BLaER1 (cell line): Measurements from ENCODE around the gene RGS14.

ENCODE experiments used
- H3K27ac ChIP-seq: shearing (Covaris generic); formaldehyde crosslinking; 2 replicates; pipeline ENCODE4 v1.8.1; 2022
- H3K27me3 ChIP-seq: shearing (Covaris generic); formaldehyde crosslinking; 2 replicates; pipeline ENCODE4 v1.8.1; 2022
- H3K36me3 ChIP-seq: shearing (Covaris generic); formaldehyde crosslinking; 2 replicates; pipeline ENCODE4 v1.8.1; 2022
- H3K4me1 ChIP-seq: shearing (Covaris generic); formaldehyde crosslinking; 2 replicates; pipeline ENCODE4 v1.8.1; 2022
- H3K4me2 ChIP-seq: shearing (Covaris generic); formaldehyde crosslinking; 2 replicates; pipeline ENCODE4 v1.8.1; 2022
- H3K4me3 ChIP-seq: shearing (Covaris generic); formaldehyde crosslinking; 2 replicates; pipeline ENCODE4 v1.8.1; 2022
- H3K9ac ChIP-seq: shearing (Covaris generic); formaldehyde crosslinking; 2 replicates; pipeline ENCODE4 v1.8.1; 2022
- H3K9me3 ChIP-seq: shearing (Covaris generic); formaldehyde crosslinking; 2 replicates; pipeline ENCODE4 v1.8.1; 2022
- H4K20me1 ChIP-seq: shearing (Covaris generic); formaldehyde crosslinking; 2 replicates; pipeline ENCODE4 v1.8.1; 2022
- Cebpa-rat ChIP-seq: shearing (Covaris generic); IDR thresholded peaks from 2 replicates; pipeline ENCODE4 v1.8.1; 2022

RGS14 gene

GRCh38 chr5:177325868-177326381 lies 31.8 kb upstream of the RGS14 start:
- no peaks in the 10 kb centered on the region for H3K27me3 ChIP-seq
- no peak overlapping the region for H3K9ac ChIP-seq
- no peak for TF ChIP-seq Cebpa-rat
- H3K9me3 ChIP-seq, result no peaks in the 10 kb centered on the region
- no peak overlapping the region for H3K4me2 ChIP-seq
- H3K4me3 ChIP-seq, result no peak overlapping the region
- peaks cover under 1% of the 10 kb centered on the region; the same call in 1 of the 2 replicates for H4K20me1 ChIP-seq
- peaks cover 35% of the 10 kb centered on the region for H3K36me3 ChIP-seq
- peaks cover 81% of the 10 kb centered on the region for H3K4me1 ChIP-seq
- H3K27ac ChIP-seq, result no peak overlapping the region

DNA sequence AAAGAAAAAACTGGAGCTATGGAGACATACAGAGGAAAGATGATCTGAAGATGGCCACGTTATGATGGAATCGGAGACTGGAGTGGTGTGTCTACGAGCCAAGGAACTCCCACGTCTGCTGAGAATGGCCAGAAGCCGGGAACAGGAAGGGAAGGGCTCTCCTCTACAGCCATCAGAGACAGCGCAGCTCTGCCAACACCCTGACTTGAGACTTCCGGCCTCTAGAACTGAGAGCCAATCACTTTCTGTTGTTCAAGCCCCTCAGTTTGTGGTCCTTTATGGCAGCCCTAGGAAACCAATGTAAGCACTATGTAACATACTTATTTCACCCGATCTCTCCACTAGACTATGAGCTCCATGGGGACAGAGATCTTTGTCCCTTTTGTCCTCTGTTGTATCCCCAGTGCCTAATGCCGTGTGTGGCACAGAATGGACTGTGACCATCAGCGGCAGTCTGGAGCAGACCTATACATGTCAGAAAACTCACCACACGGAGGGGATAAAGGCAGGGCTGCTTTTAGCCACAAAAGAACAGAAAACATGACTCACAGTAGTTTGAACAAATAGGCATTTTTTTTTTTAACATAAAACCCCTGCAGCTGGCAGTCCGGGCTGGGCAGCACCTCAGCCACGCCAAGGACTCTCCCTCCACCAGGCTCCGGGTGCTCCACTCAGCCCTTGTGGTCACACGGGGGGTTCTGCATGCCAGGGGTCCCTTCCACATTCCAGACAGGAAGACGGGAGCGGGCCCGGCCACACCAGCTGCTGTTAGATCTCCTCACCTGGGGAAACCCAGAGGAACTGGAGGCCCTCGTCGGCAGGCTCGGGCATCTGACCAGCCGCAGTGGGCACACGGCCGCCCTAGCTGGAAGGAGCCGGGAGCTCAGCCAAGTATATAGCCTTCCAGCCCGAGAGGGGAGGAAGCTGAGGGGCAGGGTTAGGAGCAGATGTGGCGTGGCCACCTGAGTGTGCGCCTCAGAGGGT lies 29.9 kb upstream of the RGS14 start:
- no peaks in the 10 kb centered on the region for H3K9me3 ChIP-seq
- peaks cover 88% of the 10 kb centered on the region for H3K4me1 ChIP-seq
- peak overlapping the region; percentile 50 for H3K27ac ChIP-seq
- H3K4me3 ChIP-seq, result no peak overlapping the region
- peak overlapping the region; percentile 47; the same call in 1 of the 2 replicates for H3K9ac ChIP-seq
- no peak for TF ChIP-seq Cebpa-rat
- no peaks in the 10 kb centered on the region for H3K27me3 ChIP-seq
- no peaks in the 10 kb centered on the region; the same call in 1 of the 2 replicates for H4K20me1 ChIP-seq
- peak overlapping the region; percentile 96 for H3K4me2 ChIP-seq
- H3K36me3 ChIP-seq, result peaks cover 35% of the 10 kb centered on the region

DNA sequence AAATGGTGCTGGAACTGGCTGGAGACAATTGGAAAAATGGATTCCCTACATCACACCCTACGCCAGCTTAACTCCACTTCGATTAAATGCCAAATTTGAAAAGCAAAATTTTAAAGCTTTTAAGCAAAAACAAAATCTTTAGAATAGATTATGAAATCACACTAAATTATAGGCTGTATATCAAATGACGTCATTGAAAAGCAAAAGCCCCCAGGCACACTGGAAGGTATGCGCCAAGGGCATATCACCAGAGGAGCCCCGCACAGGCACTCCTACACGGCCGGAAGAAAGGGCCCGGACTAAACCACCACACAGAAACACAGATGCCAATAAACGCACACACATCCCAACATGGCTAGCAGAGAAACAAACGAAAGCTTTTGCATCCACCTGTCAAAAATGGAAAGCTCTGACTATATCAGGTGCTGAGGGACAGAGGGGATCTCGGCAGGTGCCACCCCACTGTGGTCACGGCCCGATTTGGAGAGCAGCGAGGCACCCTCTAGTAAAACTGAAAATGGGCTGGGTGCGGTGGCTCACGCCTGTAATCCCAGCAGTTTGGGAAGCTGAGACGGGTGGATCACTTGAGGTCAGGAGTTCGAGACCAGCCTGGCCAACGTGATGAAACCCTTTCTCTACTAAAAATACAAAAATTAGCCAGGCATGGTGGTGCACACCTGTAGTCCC lies 29.0 kb upstream of the RGS14 start:
- H3K27me3 ChIP-seq, result no peaks in the 10 kb centered on the region
- H3K4me3 ChIP-seq, result no peak overlapping the region
- no peak for TF ChIP-seq Cebpa-rat
- peaks cover 41% of the 10 kb centered on the region for H3K36me3 ChIP-seq
- H3K9ac ChIP-seq, result no peak overlapping the region
- no peaks in the 10 kb centered on the region; the same call in 1 of the 2 replicates for H4K20me1 ChIP-seq
- peak overlapping the region; percentile 96 for H3K4me2 ChIP-seq
- H3K9me3 ChIP-seq, result no peaks in the 10 kb centered on the region
- peaks cover 93% of the 10 kb centered on the region for H3K4me1 ChIP-seq
- peak overlapping the region; percentile 50 for H3K27ac ChIP-seq

DNA sequence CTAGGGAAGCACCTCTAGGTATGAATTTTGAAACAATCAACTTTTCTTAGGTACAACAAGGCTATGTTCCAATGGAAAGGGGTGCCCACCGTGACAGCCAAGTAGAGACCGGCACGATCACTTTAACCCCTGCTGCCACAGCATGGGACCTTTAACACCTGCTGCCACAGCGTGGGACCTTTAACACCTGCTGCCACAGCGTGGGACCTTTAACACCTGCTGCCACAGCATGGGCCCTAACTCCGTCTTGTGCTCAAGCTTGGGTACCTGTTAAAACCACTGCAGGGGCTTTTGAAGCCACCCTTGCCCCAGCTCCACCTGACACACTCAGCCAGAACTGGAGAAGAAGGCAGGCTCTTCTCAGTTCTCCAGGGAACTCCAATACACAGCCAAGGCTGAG lies 27.8 kb upstream of the RGS14 start:
- H4K20me1 ChIP-seq, result no peaks in the 10 kb centered on the region; the same call in 1 of the 2 replicates
- no peak for TF ChIP-seq Cebpa-rat
- H3K36me3 ChIP-seq, result peaks cover 41% of the 10 kb centered on the region
- H3K9ac ChIP-seq, result peak overlapping the region; percentile 80; the same call in 1 of the 2 replicates
- H3K4me3 ChIP-seq, result no peak overlapping the region
- peaks cover 93% of the 10 kb centered on the region for H3K4me1 ChIP-seq
- no peaks in the 10 kb centered on the region for H3K27me3 ChIP-seq
- H3K9me3 ChIP-seq, result no peaks in the 10 kb centered on the region
- peak overlapping the region; percentile 96 for H3K27ac ChIP-seq
- peak overlapping the region; percentile 96 for H3K4me2 ChIP-seq

DNA sequence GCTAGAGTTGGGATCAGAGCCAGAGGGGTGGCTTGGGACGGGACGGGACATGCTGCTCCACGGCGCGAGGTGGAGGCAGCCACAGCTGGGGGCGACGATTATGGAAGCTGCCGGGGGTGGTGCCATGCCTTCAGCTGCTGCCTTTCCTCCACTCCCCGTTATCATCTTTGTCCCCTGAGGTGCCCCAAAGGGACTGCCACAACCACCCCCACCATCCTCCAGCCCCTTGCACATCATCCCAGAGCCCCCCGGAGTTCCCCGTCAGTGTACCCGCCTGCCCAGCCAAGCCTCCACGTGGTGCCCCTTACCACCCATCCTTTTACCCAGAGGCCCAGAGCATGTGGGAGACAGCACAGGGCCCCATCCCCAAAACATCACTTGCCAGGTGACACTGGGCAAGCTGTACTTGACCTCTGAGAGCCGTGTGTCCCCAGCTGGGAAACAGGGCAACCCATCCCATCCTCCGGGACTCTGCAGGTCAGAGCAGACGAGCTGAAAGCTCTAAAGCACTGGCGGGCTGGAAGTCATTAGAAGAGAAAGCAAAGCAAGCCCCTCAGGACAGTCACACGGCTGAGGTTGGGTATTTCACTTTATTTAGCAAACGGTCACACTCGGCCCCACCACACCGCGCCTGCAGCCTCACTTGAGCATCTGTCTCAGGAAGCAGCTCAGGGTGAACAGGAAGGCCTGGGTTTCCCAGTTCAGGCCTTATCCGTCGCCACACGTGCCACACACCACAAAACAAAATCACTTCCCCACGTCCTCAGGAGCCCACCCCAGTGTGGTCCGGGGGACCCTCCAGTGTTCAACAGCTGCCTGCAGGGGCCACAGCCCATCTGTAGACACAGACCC lies 26.5 kb upstream of the RGS14 start:
- H3K4me3 ChIP-seq, result peak overlapping the region; percentile 58
- H3K9ac ChIP-seq, result peak overlapping the region; percentile 80
- peaks cover 93% of the 10 kb centered on the region for H3K4me1 ChIP-seq
- peaks cover 5% of the 10 kb centered on the region; the same call in 1 of the 2 replicates for H4K20me1 ChIP-seq
- peak overlapping the region; percentile 96 for H3K27ac ChIP-seq
- H3K27me3 ChIP-seq, result no peaks in the 10 kb centered on the region
- TF ChIP-seq Cebpa-rat, result no peak
- H3K9me3 ChIP-seq, result no peaks in the 10 kb centered on the region
- peak overlapping the region; percentile 96 for H3K4me2 ChIP-seq
- H3K36me3 ChIP-seq, result peaks cover 42% of the 10 kb centered on the region

GRCh38 chr5:177332031-177332895 lies 25.5 kb upstream of the RGS14 start:
- H3K4me2 ChIP-seq, result peak overlapping the region; percentile 96
- H3K9me3 ChIP-seq, result no peaks in the 10 kb centered on the region
- no peak for TF ChIP-seq Cebpa-rat
- peak overlapping the region; percentile 96 for H3K27ac ChIP-seq
- H3K9ac ChIP-seq, result peak overlapping the region; percentile 80
- peaks cover 100% of the 10 kb centered on the region for H3K4me1 ChIP-seq
- no peaks in the 10 kb centered on the region for H3K27me3 ChIP-seq
- H3K36me3 ChIP-seq, result peaks cover 53% of the 10 kb centered on the region
- H4K20me1 ChIP-seq, result peaks cover 7% of the 10 kb centered on the region; the same call in 1 of the 2 replicates
- H3K4me3 ChIP-seq, result peak overlapping the region; percentile 58

DNA sequence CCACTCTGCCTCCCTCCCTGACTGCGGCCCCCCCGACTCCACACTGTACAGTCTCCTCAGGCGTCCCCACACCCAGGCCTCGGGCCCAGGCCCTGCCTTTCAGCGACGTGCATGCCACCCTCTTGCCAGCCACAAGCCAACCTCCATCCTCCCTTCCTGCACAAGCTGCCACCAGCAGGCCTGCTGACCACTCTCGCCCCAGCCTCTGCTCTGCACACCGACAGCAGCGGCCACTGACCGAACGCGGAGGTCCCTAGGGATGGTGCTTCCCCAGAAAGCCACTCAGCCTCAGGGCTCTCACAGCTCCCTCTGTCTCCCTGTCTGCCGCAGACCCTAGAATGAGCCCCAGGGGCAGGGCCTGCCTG lies 24.8 kb upstream of the RGS14 start:
- Histone ChIP-seq H3K4me1 (peaks cover 100% of the 10 kb centered on the region), H3K36me3 (peaks cover 59% of the 10 kb centered on the region), H3K9me3 (no peaks in the 10 kb centered on the region), H3K4me3 (peak overlapping the region; percentile 58), H3K27ac (peak overlapping the region; percentile 96), H4K20me1 (peaks cover 13% of the 10 kb centered on the region), H3K27me3 (no peaks in the 10 kb centered on the region), H3K4me2 (peak overlapping the region; percentile 96), H3K9ac (peak overlapping the region; percentile 80)
- no peak for TF ChIP-seq Cebpa-rat

GRCh38 chr5:177333420-177334154 lies 24.1 kb upstream of the RGS14 start:
- H3K4me3 ChIP-seq, result peak overlapping the region; percentile 58
- no peaks in the 10 kb centered on the region for H3K27me3 ChIP-seq
- peaks cover 63% of the 10 kb centered on the region for H3K36me3 ChIP-seq
- TF ChIP-seq Cebpa-rat, result no peak
- H3K4me2 ChIP-seq, result peak overlapping the region; percentile 96
- H3K4me1 ChIP-seq, result peaks cover 100% of the 10 kb centered on the region
- H4K20me1 ChIP-seq, result peaks cover 20% of the 10 kb centered on the region
- H3K9me3 ChIP-seq, result no peaks in the 10 kb centered on the region
- H3K9ac ChIP-seq, result peak overlapping the region; percentile 80
- H3K27ac ChIP-seq, result peak overlapping the region; percentile 96
